ACC112 (cell line): ENCODE results near the gene MARS1.
"Not testable (repeated sequence)": the region's sequence is repeated elsewhere in the genome, so short reads cannot be mapped to it uniquely, and the experiment has no call there.

Source experiments
- H2AFZ ChIP-seq: fragments of 200-600 bp; sonication (generic); one replicate; pipeline ENCODE4 v1.6.0; 2017; ENCODE audit warnings: antibody characterized with exemption, low read length; ENCODE audit not compliant: unreplicated experiment
- H3K27ac ChIP-seq: fragments of 200-600 bp; sonication (generic); 2 replicates; pipeline ENCODE4 v1.5.1; 2014; ENCODE audit warnings: low read depth, mild to moderate bottlenecking, antibody characterized with exemption, low read length, moderate library complexity
- H3K27me3 ChIP-seq: fragments of 200-600 bp; sonication (generic); 2 replicates; pipeline ENCODE4 v1.6.1; 2014; ENCODE audit warnings: mild to moderate bottlenecking, antibody characterized with exemption, low read length, moderate library complexity, mixed read lengths; ENCODE audit not compliant: insufficient read depth
- H3K36me3 ChIP-seq: fragments of 200-600 bp; sonication (generic); 2 replicates; pipeline ENCODE4 v1.6.1; 2016; ENCODE audit warnings: mild to moderate bottlenecking, antibody characterized with exemption, low read length, moderate library complexity, mixed read lengths; ENCODE audit not compliant: insufficient read depth
- H3K4me1 ChIP-seq: fragments of 200-600 bp; sonication (generic); one replicate; pipeline ENCODE4 v1.6.1; 2016; ENCODE audit warnings: low read length, mixed read lengths; ENCODE audit not compliant: insufficient read depth, unreplicated experiment, control insufficient read depth
- H3K4me3 ChIP-seq: fragments of 200-600 bp; sonication (generic); 2 replicates; pipeline ENCODE4 v1.5.1; 2014; ENCODE audit warnings: mild to moderate bottlenecking, low read depth, low read length
- H3K79me2 ChIP-seq: fragments of 200-600 bp; sonication (generic); one replicate; pipeline ENCODE4 v1.6.0; 2016; ENCODE audit warnings: low read length; ENCODE audit not compliant: control insufficient read depth, unreplicated experiment, insufficient read depth

Gene MARS1

GRCh38 chr12:57487597-57488401, at the start of gene MARS1:
TSS of gene MARS1 (plus strand) at chr12:57488068. CDS start at chr12:57488091, 23 bp downstream.
- peak within 1 kb of the TSS; percentile 89 for H3K4me3 ChIP-seq
- H3K4me1 ChIP-seq: peaks cover 10% of the 10 kb centered on the region
- H3K79me2 ChIP-seq: peaks cover 26% of the 10 kb centered on the region
- H3K27me3 ChIP-seq: no peaks in the 10 kb centered on the region
- H2AFZ ChIP-seq: peak within 1 kb of the TSS; percentile 74
- peak within 1 kb of the TSS; percentile 56 for H3K27ac ChIP-seq
- peaks cover 19% of the 10 kb centered on the region for H3K36me3 ChIP-seq

- Histone ChIP-seq H3K79me2 (no peaks in the 10 kb centered on the region), H3K27me3 (no peaks in the 10 kb centered on the region), H2AFZ (no peak overlapping the region), H3K4me1 (no peaks in the 10 kb centered on the region), H3K27ac (no peak overlapping the region), H3K4me3 (no peak overlapping the region), H3K36me3 (no peaks in the 10 kb centered on the region)
Observed at GRCh38 chr12:57438400-57438799, 49.5 kb upstream of the MARS1 start.

- H3K4me1 ChIP-seq: no peaks in the 10 kb centered on the region
- no peaks in the 10 kb centered on the region for H3K79me2 ChIP-seq
- H3K27ac ChIP-seq: no peak overlapping the region
- no peaks in the 10 kb centered on the region for H3K36me3 ChIP-seq
- H2AFZ ChIP-seq: no peak overlapping the region
- no peaks in the 10 kb centered on the region for H3K27me3 ChIP-seq
- H3K4me3 ChIP-seq: no peak overlapping the region
Observed at GRCh38 chr12:57439762-57440266, 48.1 kb upstream of the MARS1 start.

- H3K27me3 ChIP-seq, H2AFZ ChIP-seq, H3K79me2 ChIP-seq, H3K27ac ChIP-seq, H3K4me3 ChIP-seq, H3K4me1 ChIP-seq, H3K36me3 ChIP-seq: not testable (repeated sequence)
Observed at GRCh38 chr12:57441393-57441792, 46.5 kb upstream of the MARS1 start.

GRCh38 chr12:57441846-57442427, 45.9 kb upstream of the MARS1 start:
- Histone ChIP-seq H3K27ac (no peak overlapping the region), H3K27me3 (no peaks in the 10 kb centered on the region), H3K36me3 (no peaks in the 10 kb centered on the region), H3K4me1 (no peaks in the 10 kb centered on the region), H2AFZ (no peak overlapping the region), H3K79me2 (no peaks in the 10 kb centered on the region), H3K4me3 (no peak overlapping the region)

GRCh38 chr12:57444337-57444736, 43.5 kb upstream of the MARS1 start:
- H3K4me3 ChIP-seq, H3K79me2 ChIP-seq: not testable (repeated sequence)

GRCh38 chr12:57444744-57445143, 43.1 kb upstream of the MARS1 start:
- Histone ChIP-seq H3K4me3 (no peak overlapping the region), H3K4me1 (no peaks in the 10 kb centered on the region), H3K27ac (no peak overlapping the region), H2AFZ (no peak overlapping the region), H3K79me2 (no peaks in the 10 kb centered on the region), H3K36me3 (no peaks in the 10 kb centered on the region), H3K27me3 (no peaks in the 10 kb centered on the region)

More at GRCh38 chr12:57444337-57444736, 43.5 kb upstream of the MARS1 start:
- H3K4me1 ChIP-seq, H3K36me3 ChIP-seq, H2AFZ ChIP-seq, H3K27ac ChIP-seq, H3K27me3 ChIP-seq: not testable (repeated sequence)

- H3K27me3 ChIP-seq: no peaks in the 10 kb centered on the region
- H3K4me3 ChIP-seq: no peak overlapping the region
- H3K4me1 ChIP-seq: no peaks in the 10 kb centered on the region
- H3K79me2 ChIP-seq: no peaks in the 10 kb centered on the region
- H3K27ac ChIP-seq: no peak overlapping the region
- no peak overlapping the region for H2AFZ ChIP-seq
- H3K36me3 ChIP-seq: no peaks in the 10 kb centered on the region
Observed at GRCh38 chr12:57446292-57446960, 41.4 kb upstream of the MARS1 start.

- Histone ChIP-seq H3K36me3 (no peaks in the 10 kb centered on the region), H2AFZ (no peak overlapping the region), H3K27me3 (no peaks in the 10 kb centered on the region), H3K4me3 (no peak overlapping the region), H3K79me2 (no peaks in the 10 kb centered on the region), H3K27ac (no peak overlapping the region), H3K4me1 (peaks cover 6% of the 10 kb centered on the region)
Observed at GRCh38 chr12:57448669-57449068, 39.2 kb upstream of the MARS1 start.

GRCh38 chr12:57449375-57449774, 38.5 kb upstream of the MARS1 start:
- Histone ChIP-seq H3K4me1 (peaks cover 6% of the 10 kb centered on the region), H3K27ac (no peak overlapping the region), H3K36me3 (no peaks in the 10 kb centered on the region), H3K27me3 (no peaks in the 10 kb centered on the region), H3K4me3 (no peak overlapping the region), H3K79me2 (no peaks in the 10 kb centered on the region), H2AFZ (no peak overlapping the region)
